ENCODE results near the gene ENO1.
"Not testable (repeated sequence)": the region's sequence is repeated elsewhere in the genome, so short reads cannot be mapped to it uniquely, and the experiment has no call there.

ENO1 gene

DNA sequence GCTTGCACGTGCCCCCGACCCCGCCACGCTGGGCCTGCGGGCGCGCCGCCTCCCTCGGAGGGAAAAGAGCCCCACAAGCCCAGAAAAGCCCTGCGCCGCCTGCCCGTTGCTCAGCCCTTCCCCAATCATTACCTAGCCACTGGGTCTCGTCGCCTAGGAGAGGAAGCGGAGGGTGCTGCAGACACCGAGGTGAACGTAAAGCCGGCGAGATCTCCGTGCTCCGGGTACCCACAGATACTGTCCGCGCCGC, at the start of gene ENO1:
Gene ENO1 (minus strand): TSS at position 239 of the 250 bp plus-strand sequence. CDS start 3,778 bp downstream, outside the sequence.
- CTCF ChIA-PET: interaction anchor here (1.0 to 1.2 kb wide), 2 partner anchors 16 to 25 kb away, joined by 3 to 4 read pairs; no protein-coding TSS in a partner anchor
- H3K4me3 ChIP-seq (ENCODE audit: low read depth, low read length): peak within 1 kb of the TSS; percentile 97
- POLR2A ChIA-PET: interaction anchor here (0.5 to 2.9 kb wide), 16 partner anchors 9 to 175 kb away, joined by 3 to 26 read pairs (median 3); no protein-coding TSS in a partner anchor
- TF ChIP-seq, protein P1, sequence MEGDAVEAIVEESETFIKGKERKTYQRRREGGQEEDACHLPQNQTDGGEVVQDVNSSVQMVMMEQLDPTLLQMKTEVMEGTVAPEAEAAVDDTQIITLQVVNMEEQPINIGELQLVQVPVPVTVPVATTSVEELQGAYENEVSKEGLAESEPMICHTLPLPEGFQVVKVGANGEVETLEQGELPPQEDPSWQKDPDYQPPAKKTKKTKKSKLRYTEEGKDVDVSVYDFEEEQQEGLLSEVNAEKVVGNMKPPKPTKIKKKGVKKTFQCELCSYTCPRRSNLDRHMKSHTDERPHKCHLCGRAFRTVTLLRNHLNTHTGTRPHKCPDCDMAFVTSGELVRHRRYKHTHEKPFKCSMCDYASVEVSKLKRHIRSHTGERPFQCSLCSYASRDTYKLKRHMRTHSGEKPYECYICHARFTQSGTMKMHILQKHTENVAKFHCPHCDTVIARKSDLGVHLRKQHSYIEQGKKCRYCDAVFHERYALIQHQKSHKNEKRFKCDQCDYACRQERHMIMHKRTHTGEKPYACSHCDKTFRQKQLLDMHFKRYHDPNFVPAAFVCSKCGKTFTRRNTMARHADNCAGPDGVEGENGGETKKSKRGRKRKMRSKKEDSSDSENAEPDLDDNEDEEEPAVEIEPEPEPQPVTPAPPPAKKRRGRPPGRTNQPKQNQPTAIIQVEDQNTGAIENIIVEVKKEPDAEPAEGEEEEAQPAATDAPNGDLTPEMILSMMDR (IDR thresholded peaks at IDR 0.05; ENCODE audit: insufficient read depth, low read length, missing control alignments): no peak
- DNase-seq (ENCODE audit: low read depth, low spot score): no peak

DNA sequence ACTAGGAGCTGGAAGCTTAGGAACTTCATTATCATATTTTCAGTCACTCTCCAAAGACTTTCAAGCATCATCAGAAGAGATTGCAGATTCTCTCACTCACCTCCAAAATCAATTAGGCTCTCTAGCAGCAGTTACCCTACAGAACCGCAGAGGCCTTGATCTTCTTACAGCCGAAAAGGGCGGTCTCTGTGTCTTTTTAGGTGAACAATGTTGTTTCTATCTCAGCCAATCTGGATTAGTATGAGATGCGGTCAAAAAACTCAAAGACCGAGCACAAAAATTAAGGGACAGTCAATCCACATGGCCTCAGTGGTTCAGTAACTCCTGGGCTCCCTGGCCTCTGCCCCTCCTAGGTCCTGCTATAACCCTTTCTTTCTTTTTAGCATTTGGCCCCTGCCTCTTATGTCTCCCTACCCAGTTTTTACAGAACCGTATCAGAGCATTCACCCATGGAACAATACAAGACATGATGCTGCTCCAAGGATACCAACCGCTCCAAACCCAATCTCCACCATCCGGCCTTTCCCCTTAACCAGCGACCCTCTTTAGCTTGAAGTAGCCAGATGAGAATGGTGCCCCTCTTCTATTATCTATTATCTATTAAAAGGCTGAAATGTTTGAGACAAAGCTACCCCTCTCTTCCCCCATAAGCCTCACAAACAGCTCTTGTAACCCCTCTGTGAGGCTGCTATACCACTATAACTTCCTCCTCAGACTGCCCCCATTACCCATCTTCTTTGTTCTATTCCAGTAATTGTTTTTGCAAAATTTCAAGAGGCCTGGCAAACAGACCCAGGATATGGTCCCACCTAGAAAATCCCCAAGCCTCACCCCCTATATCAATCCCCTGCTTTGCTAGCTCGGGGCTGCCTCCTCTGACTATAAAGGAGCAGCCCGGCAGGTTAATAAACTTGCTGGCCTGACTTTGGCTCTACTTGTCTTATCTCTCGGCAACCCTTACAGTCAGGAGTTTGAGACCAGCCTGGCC, 48.5 kb upstream of the ENO1 start:
- ChIA-PET POLR2A (no interaction called here), CTCF (interaction anchor here (3.7 to 4.7 kb wide), 2 partner anchors 10 to 78 kb away, joined by 24 to 44 read pairs; no protein-coding TSS in a partner anchor)
- no peak overlapping the region for H3K4me3 ChIP-seq (ENCODE audit: low read depth, low read length)
- no peak for DNase-seq (ENCODE audit: low read depth, low spot score)
- TF ChIP-seq, protein P1 (IDR thresholded peaks at IDR 0.05; ENCODE audit: insufficient read depth, low read length, missing control alignments): no peak

DNA sequence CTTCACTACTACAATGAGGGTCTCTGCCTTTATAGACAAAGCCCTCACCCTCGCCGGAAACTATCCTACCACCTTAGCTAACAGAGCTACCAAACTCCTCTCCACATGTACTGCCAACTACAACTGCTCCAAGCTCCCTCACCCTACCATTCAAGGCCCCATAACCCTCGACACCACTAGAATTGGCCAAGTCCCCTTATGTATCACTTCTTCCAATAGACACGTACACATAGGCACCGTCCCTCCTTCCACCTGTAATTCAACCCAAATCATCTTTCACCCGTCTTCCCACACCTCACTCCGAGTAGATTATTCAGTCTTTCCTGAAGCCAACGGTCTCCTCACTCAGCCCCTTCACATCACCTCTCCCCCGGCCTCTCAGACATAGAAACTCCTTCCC, 47.5 kb upstream of the ENO1 start:
- POLR2A ChIA-PET: no interaction called here
- CTCF ChIA-PET: interaction anchor here (0.9 to 4.7 kb wide), 5 partner anchors 9 to 175 kb away, joined by 4 to 44 read pairs (median 7); no protein-coding TSS in a partner anchor
- TF ChIP-seq, protein P1 (IDR thresholded peaks at IDR 0.05; ENCODE audit: insufficient read depth, low read length, missing control alignments): no peak
- DNase-seq (ENCODE audit: low read depth, low spot score): no peak
- H3K4me3 ChIP-seq (ENCODE audit: low read depth, low read length): no peak overlapping the region

DNA sequence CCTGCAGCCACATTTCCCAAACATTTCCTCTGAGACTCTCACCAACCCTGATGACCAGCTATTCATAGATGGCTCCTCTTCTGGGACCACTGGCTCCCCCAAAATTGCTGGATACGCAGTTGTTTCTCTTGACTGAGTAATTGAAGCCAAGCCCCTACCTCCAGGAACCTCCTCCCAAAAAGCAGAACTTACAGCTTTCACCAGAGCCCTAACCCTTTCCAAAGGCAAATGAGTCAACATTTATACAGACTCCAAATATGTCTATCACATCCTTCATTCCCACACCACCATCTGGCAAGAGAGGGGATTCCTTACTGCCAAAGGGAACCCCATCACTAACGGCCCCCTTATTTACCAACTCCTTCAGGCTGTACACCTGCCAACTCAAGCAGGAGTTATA, 46.9 kb upstream of the ENO1 start:
- CTCF ChIA-PET: interaction anchor here (0.9 to 3.7 kb wide), 4 partner anchors 11 to 176 kb away, joined by 4 to 24 read pairs (median 6); no protein-coding TSS in a partner anchor
- DNase-seq (ENCODE audit: low read depth, low spot score): no peak
- H3K4me3 ChIP-seq (ENCODE audit: low read depth, low read length): no peak overlapping the region
- POLR2A ChIA-PET: no interaction called here
- TF ChIP-seq, protein P1 (IDR thresholded peaks at IDR 0.05; ENCODE audit: insufficient read depth, low read length, missing control alignments): no peak

DNA sequence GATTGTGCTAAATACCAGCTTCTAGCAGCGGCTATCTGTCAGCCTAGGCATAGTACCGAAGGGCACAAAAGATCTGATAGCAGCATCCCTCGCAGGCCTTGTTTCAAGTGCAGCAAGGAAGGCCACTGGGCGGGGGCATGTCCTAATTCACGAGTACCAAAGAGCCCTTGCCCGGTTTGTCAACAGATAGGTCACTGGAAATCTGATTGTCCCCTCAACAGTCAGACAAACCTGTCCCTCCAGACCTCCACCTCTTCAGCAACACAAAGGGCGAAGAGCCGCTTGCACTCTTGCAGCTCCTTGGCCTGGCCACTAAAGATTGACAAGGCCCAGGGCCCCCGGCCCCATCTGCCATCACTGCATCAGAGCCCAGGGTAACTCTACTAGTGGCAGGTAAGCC, 44.5 kb upstream of the ENO1 start:
- TF ChIP-seq, protein P1 (IDR thresholded peaks at IDR 0.05; ENCODE audit: insufficient read depth, low read length, missing control alignments): no peak
- POLR2A ChIA-PET: no interaction called here
- CTCF ChIA-PET: interaction anchor here (1.0 to 11.4 kb wide), 5 partner anchors 65 to 182 kb away, joined by 3 to 267 read pairs (median 13); no protein-coding TSS in a partner anchor

DNA sequence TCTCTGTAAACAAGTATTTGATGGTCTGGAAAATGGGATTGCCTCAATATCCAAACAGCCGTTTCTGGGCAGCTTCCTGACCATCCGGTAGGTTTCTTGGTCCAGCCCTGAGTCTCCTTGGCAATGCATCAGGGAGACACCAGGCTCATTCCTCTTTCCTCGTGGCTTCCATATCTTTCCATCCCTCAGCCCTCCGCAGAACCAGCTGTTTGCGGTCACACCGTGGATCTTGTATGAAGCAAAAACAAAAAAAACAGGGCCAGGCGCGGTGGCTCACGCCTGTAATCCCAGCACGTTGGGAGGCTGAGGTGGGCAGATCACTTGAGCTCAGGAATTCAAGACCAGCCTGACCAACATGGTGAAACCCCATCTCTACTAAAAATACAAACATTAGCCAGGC, 39.0 kb upstream of the ENO1 start:
- POLR2A ChIA-PET: interaction anchor here (0.6 to 1.0 kb wide), 2 partner anchors 11 to 184 kb away, joined by 3 to 4 read pairs; no protein-coding TSS in a partner anchor
- CTCF ChIA-PET: interaction anchor here (1.0 to 11.4 kb wide), 30 partner anchors 10 to 337 kb away, joined by 3 to 267 read pairs (median 5); partner anchors contain the start of gene CA6
- DNase-seq (ENCODE audit: low read depth, low spot score); H3K4me3 ChIP-seq (ENCODE audit: low read depth, low read length): not testable (repeated sequence)

More for the DNA sequence above, 44.5 kb upstream of the ENO1 start:
- DNase-seq (ENCODE audit: low read depth, low spot score): no peak
- no peak overlapping the region for H3K4me3 ChIP-seq (ENCODE audit: low read depth, low read length)
